Measurements from ENCODE around the gene SLIT3. TPM values are rescaled to one million over a fixed set of nuclear protein-coding genes. Genes with fewer than 3 reads are reported as not detected.

The SLIT3 gene
- total RNA-seq, 1 donor from 2014 or later: 3.5 TPM

DNA sequence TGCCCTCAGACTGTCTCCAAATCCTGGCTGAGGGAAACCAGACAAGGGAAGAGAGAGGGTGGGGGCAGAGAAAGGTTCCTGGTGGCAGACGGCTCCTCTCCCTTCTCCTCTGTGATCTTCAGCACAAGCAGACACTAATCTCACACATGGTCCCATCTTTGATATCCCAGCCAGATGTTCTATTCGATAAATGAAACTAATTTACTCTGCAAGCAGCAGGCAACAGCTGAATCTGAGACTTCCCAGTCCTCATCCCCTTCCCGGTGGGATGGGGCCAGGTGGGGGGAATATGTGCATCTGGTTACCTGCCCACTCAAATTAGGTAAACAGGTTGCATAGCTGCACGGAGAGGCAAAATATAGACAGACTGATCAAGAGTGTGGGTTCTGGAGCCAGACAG lies 512.8 kb downstream of the SLIT3 start:
- no peak for ATAC-seq

DNA sequence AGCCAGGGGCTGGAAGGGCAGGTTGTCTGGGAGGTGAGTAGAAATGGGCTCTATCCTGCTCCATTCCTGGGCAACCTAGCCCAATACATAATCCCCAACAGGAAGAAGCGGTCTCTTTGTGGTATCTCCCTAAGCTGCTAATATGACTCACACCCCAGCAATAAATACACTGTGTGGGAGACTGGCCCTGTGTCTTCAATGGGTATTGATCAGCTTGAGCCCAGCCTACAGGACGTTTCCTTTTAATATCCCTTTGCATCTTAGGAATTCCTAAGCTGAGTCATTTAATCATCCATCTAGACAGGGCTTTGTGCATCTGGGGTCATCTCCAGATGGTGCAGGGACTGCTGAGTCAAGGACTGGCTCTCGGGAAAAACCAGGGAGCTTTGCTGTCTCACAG lies 514.8 kb downstream of the SLIT3 start:
- ATAC-seq: peak; percentile 84

DNA sequence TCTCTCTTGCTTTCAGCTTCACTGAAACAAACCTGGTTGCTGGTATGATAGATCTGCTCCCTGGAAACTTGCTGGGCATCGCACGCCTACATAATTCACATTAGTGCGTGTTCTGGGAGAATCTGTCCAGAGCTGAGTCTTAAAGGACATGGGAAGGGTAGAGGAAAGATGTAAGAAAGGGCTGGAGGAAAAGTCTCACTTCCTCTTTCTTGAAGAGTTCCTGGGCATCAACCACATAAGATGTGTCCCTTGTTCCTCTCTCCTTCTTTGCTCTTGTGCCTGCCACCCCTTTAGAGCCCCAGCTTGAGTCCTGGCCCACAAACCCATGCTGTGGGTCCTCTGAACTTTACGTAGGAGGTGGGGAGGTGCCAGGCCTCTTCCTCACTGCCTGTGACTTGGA lies 516.5 kb downstream of the SLIT3 start:
- ATAC-seq: no peak

DNA sequence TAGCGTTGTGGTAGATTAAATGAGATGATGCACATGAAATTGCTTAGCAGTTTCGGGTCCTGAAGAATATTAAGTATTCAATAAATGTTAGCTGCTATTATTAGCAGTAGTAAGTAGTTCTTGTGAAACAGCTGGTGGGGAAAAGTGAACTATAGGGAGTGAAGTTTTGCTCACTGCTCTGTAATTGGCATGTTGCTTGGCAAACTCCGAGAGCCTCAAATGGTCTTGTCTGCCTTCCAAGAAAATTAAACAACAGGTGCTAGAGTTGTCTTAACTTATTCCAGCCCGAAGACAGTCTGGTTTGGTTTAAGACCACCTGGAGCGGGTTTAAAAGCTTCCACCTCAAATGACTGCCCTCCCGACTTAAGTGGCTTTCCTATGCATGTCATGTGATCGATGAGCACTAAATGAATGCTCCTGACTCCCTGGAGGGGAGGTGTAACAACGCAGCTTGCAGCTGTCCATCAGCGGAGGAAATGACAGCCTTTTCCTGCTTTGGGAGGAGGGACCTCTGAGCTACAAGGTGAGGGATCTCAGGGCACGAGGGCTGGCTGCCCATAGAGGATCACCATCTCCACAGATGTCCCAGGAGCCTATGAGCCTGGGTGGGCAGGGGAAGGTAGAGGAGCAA lies 518.9 kb downstream of the SLIT3 start:
- no peak for ATAC-seq

DNA sequence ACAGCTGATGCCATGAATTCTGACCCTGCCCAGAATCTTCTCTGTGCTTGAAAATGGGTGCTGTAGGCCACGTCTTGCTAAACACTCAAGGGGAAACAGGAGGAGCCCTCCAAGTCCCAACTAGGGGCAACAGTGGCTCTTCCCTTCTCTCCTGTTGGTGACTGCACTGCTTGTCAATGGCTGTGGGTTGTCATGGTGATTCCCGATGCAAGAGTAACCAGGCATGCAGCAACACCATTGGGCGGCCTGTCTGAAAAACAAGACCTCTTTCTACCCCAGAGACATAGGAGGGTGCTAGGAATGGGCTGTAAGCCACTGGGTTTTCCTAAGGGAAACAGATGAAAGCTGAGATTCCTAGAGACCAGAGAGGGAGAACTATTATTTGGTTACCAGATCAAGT lies 520.1 kb downstream of the SLIT3 start:
- ATAC-seq: no peak

DNA sequence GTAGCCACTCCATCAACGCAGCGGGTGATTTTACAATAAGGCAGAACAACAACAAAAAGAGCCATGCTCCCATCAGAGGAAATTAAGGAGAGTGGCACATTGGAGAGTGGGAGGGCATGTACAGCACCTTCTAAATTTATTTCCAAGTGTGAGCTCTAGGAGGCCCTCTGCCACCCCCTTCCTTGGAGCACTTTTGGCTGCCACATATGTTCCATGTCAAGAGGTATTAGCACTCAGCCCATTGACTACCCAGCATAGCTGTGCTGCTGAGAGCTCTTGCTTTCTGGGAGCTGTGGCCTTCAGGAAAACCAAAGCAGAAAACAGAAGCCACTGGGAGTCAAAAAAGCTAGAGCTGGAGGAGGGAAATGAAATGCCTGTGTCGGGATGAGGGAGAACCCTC lies 521.6 kb downstream of the SLIT3 start:
- ATAC-seq: no peak

DNA sequence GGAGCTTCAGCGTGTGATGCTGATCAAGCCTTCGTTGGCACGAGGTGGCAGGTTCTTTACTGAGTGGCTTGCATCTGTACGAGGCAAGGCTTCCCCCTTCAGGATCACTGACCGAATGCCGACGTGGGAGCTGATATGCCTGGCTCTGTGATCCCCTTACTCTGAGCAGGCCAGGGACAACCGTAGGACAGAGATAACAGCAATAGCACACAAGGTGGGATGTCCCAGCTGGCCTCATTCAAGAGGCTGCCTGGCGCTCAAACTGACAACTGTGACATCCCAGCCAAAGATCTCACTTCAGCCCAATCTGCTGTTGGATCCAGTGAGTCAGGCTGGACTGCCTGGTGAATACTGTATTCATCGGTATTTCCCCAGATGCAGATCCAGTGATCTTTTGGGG lies 522.4 kb downstream of the SLIT3 start:
- no peak for ATAC-seq

DNA sequence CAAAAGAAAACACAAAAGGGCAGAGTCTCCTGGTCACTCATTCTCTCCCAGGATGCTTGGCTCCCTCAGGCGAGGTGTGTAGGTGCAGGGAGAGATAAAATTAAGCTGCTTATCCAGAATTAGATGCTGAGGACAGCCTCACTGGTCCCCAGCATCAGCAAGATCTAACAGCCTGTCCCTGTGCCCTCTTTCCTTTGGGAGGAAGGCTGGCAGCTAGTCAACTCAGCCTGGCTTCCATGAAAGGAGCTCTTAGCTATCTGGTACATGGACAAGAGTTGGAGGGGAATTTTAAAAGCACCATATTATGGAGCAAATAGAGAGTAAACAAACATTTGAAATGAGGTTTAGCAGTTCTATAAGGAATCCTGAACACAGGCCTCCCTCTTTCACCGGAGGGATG lies 523.3 kb downstream of the SLIT3 start:
- no peak for ATAC-seq

DNA sequence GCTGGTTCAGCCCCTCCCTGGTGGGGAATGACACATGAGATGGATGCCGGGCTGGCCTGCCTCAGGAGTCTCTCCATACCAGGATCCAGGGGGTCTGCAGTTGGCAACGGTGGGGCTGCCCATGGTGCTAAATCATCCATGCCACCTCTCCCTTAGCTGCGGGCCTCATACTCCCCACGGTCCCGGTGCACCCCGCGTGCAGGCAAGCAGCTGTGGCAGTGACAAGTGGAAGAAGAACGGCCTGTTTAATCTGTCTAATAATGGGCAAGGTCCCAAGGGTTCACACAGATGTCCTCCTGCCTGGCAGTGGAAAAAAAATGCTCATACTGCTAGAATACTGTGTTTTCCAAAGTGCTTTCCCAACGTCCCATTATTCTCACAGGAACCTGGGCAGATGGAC lies 524.9 kb downstream of the SLIT3 start:
- no peak for ATAC-seq

DNA sequence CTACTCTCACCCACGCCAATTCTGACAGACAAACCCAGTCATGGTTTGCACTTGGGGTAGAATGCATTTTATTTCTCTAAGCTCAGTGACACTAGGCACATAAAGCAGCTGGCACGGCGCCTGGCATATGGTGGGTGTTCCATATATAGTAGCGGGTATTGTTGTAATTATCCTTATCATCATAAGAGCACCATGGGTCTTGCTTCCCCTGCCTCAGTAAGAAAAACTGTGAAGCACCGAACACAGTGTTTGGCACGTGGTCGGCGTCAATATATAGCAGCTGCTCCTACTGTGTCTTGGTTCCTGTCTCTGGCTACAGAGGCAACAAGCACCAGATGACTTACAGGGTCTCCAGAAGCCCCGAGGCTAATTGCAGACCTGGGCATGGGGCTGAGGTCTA lies 527.7 kb downstream of the SLIT3 start:
- ATAC-seq: no peak

DNA sequence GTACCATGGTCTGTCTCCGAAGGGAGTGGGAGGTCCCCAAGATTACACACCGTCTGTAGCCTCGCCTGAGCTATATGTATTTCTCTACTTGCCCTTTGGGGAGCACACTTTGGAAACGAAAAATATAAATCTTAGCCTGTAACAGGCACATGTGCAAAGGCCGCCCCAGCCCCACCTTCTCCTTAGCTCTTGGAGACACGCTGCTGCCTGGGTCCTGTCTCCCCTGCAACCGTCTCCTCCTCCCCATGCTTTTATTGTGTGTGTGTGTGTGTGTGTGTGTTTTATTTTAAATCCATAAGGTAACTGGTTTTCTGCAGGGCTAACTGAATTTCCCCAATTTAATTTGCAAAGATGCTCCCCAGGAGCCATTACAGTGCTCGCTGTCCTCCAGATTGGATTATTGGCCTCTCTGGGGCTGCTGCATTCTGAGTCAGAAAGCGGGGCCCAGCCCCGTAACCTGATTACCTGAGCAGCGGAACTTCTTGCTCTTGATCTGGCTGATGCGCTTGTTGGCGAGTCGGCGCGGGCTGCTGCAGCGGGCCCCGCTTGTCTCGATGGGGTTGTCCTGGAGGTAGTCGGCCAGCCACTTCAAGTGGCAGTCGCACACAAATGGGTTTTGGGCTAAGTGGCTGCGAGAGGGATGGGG lies 528.5 kb downstream of the SLIT3 start:
- no peak for ATAC-seq

DNA sequence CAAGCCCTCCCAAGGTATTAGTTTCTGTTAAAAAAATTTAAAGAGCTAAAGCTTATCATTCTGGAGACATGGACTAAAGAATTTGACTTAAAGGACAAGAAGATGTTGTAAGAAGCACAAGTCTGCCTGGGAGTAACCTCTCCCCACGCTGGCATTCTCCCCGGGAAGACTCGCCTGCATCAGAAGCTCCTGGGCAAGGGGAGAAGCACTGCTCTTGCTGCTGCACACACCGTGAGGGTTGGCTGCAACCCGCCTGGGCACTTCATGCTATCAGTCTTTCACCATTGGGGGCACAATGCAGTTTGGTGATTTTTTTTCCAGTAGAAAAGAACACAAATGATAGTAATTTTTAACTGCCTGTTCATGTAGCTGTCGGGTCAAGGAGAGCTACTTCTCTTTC lies 529.3 kb downstream of the SLIT3 start:
- no peak for ATAC-seq

DNA sequence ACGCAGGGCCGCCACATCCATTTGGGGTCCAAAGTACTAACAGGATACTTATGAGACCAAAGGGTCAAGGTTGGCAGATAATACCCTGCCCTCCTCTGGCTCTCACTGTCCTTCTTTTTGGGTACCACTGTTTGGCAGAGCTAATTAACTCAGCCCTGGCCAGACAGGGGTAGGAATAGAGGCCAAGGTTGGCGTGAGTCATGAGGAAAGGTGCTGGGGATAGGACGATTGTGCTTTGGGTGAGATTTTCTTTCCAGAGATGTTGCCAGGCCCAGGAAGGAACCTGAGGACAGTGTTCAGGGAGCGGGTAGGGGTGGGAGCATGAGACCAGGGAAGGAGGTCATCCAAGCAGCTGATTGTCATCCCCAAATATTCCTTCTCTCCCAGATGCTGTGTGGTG lies 529.9 kb downstream of the SLIT3 start:
- ATAC-seq: no peak

DNA sequence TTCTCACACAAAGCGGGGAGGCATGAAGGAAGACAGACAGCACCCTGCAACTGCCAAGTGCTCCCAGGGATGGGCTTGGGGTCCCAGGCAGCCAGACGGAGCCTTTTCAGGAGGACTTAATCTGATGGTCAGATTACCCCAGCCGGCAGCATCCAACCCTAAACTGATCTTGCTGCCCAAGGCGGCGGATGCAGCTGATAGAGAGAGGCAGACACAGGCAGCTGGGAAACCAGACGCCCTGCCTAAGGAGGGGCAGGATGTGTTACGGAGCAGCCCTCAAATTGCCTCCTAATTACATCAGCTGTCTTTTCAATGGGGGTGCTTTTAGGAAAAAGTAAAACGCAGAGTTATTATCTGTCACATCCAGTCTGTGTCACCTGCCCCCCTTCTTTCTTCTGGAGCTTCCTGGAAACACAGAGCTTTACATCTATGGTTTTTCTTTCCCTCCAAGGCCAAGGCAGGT lies 530.9 kb downstream of the SLIT3 start:
- no peak for ATAC-seq

DNA sequence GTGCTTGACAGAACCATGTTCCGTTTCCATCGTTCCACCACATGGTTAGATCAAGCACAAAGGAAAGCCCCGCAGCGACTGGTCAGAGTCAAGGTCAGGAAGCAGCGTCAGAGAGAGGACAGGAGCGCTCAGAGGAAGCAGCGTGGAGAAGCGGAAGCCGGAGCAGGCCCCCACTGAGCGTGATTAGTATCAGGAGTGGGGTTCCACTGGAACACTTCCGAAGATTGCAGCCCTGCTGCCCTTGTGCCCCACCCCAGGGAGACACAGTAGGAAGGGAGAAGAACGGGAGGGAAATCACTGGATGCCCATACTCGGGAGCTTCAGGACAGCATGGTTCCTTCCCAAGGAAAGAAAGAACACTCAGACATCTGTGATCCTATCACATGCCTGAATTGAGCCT lies 532.8 kb downstream of the SLIT3 start:
- no peak for ATAC-seq

DNA sequence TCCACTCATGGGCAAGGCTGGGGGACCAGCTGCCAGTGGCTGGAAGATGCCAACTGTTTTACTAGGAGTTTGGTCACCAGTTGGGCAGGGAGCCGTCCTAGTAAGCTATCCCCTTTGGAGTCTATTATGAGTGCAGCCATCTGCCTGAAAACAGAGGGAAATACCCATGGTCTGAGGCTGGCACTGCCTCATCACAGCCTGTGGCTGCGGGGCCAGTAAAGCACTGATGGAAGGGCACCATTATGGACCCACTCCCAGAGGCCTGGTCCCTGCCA lies 534.6 kb downstream of the SLIT3 start:
- no peak for ATAC-seq

DNA sequence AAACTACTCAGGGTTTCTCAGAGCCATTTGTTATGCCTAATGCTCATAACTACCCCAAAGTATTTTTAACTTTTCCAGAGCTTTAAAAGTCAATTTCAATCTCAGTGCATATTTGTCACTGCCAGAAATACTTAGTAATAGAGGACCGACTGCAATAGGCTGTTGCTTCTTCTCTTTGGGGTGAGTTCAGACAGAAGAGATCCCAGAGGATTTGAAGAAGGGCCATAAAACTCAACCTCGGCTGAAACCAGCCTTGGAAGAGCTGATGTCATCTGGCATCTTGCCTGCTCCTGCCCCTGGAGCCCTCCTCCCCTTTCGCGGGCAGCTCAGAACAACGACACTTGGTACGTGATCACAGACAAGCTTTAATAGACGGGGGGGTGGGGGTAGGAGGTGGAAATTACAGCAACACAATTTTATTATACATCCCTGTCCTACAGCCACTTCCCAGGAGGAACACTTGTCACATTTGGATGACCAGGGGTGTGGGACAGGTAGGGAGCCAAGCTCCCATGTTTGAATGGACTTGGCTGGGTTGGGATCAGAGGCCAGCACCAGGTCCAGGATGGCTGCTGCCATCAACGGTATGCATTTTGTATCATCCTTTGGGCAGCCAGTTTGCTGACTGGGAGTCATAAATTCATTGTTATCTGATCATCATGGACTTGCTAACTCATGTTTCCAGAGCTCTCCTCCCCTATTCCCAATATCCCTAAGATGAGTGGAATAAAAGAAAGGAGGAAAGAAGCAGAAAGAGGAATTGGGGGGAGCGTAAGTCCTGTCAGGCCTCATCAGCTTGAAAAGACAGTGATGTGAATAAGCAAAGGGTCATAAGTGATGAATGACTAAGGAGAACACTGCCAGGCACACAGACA lies 535.2 kb downstream of the SLIT3 start:
- ATAC-seq: no peak

DNA sequence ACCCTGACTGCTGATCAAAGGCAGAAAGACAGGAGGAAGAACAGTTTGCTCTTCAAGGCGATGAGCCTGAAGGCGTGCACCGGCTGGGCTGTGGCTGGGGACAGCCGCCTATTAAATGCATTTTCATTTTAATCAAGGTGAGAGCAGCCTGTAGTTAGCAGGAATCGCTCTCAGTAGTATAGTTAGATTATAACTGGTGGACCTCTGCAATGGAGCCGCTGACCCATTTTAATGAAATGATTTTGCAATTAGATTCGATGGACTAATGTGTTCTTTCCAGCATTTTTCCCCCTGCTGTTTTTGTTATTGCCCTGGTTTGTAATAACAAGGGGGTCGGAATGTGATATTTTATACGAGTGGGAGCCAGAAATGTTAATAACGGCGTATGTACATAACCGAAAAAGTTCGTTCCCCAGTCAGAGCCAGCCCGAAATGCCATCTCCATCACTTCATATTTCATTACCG lies 535.8 kb downstream of the SLIT3 start:
- no peak for ATAC-seq

DNA sequence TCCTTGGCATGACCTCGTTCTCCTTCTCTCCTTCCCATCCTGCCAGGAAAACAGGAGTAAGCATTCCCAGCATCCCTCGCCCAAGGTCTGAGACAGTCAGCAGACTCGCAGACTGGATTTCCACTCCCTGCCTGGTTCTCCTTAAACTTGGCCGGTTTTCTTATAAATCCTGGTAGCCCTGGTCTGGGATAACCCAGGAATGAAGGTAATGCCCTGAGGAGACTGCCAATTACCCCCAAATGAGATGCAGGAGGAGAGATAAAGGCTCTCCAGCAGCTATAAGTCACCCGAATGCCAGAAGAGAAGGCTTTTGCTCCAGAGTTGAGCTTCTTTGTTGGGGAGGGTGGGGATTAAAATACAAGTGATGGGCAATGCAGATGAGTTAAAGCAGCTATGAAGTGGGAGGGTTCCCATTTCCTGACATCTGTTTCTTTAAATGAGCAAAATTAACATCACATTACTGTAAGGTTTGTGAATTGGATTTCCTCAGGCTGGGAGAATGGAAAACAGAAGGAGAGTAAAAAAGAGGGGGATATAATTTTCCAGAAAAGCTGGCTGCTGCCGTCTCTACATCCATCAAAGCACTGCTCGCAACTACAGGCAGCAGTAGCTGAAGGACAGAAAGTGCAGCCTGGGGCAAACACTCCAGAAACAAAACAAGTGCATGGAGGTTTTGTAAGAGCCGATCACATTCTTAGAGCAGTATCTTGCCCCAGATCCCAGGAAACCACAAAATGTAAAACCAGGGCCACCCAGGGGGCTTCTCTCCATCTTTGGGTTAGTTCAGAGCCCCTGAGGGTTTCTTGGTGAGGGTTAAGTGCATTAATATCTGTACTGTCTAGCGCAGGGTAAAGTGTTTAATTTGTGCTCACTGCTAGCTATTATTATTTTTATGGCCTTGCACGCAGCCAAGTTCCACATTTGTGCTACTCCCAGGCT lies 544.2 kb downstream of the SLIT3 start:
- no peak for ATAC-seq

DNA sequence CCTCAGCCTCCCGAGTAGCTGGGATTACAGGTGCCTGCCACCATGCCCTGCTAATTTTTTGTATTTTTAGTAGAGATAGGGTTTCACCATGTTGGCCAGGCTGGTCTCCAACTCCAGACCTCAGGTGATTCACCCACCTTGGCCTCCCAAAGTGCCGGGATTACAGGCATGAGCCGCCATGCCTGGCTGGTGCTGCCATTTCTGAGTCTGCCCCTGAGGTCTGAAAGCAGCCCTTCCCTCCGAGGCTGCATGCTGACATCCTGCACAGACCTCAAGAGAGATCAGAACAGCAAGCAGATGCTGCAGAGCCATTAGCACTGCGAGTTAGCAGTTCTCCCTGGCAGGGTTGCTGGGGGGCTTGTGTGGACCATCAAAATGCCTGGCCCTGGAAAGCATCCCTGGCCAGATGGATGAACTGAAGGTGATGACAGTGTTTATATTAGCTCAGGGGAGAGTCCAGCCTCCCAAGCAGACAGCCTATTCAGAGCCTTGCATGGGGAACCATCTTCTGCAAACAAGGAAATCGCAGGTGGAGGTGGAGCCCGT lies 545.3 kb downstream of the SLIT3 start:
- ATAC-seq: no peak

DNA sequence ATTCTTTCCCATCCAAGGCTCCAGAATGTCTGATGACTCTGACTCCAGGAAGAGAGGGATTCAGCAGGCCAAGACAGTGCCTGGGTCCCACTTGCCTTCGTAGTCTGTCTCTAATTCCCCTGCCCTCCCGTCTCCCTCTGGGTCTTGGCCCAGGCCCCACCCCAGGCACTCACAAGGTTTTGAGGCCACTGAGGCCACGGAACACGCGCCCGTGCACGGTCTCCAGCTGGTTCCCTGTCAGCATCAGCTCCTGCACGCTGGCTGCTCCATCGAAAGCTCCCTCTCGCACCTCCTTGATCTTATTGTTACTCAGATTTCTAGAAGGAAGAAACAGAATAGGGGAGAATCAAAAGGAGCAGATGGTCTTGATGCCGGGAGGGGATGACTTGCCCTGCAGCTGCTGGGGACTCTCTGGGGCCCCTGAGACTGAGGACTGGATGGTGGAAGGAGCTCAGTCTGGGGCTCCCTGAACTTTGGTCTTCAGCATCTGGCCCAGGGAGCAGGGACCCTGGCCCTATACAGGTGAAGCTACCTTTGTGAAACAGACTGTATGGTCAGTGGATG lies 547.2 kb downstream of the SLIT3 start:
- ATAC-seq: no peak
